Neural cell (in vitro differentiated cells): Measurements from ENCODE around the gene TMEM237. TPM values are rescaled to one million over a fixed set of nuclear protein-coding genes. Genes with fewer than 3 reads are reported as not detected.

Experiments used
- H2AFZ ChIP-seq: fragments of 200-600, 300-800 bp; sonication (generic), shearing (Covaris generic); 2 replicates; pipeline ENCODE4 v1.6.0; 2014; ENCODE audit warnings: low read depth, mild to moderate bottlenecking, antibody characterized with exemption, low read length, moderate library complexity
- H3F3A ChIP-seq: fragments of 200-600 bp; shearing (Covaris generic); 2 replicates; pipeline ENCODE4 v1.6.1; 2016; ENCODE audit warnings: mild to moderate bottlenecking, moderate library complexity, mixed read lengths, antibody characterized with exemption, low read length; ENCODE audit not compliant: insufficient read depth, poor library complexity, severe bottlenecking
- H3K27ac ChIP-seq: fragments of 200-600, 300-800 bp; sonication (generic), shearing (Covaris generic); 2 replicates; pipeline ENCODE4 v1.5.1; 2014; ENCODE audit warnings: mild to moderate bottlenecking, low read length, moderate library complexity
- H3K27me3 ChIP-seq: fragments of 300-800, 200-600 bp; sonication (generic), shearing (Covaris generic); 2 replicates; pipeline ENCODE4 v1.6.0; 2014; ENCODE audit warnings: mild to moderate bottlenecking, low read depth, low read length, moderate library complexity; ENCODE audit not compliant: insufficient read depth
- H3K36me3 ChIP-seq: fragments of 300-800, 200-600 bp; sonication (generic), shearing (Covaris generic); 2 replicates; pipeline ENCODE4 v1.5.1; 2014; ENCODE audit warnings: mild to moderate bottlenecking, antibody characterized with exemption, low read length, moderate library complexity; ENCODE audit not compliant: insufficient read depth
- H3K4me2 ChIP-seq: fragments of 300-800, 200-600 bp; sonication (generic), shearing (Covaris generic); 2 replicates; pipeline ENCODE4 v1.6.0; 2014; ENCODE audit warnings: mild to moderate bottlenecking, low read length
- H3K4me3 ChIP-seq: fragments of 300-800, 200-600 bp; sonication (generic), shearing (Covaris generic); 2 replicates; pipeline ENCODE4 v1.5.1; 2014; ENCODE audit warnings: mild to moderate bottlenecking, low read length, moderate library complexity
- H3K79me2 ChIP-seq: fragments of 200-600 bp; shearing (Covaris generic); replicated peaks from 2 replicates; pipeline ENCODE4 v1.6.0; 2014; ENCODE audit warnings: mild to moderate bottlenecking, low read length, moderate library complexity; ENCODE audit not compliant: insufficient read depth
- H3K9ac ChIP-seq: fragments of 300-800, 200-600 bp; sonication (generic), shearing (Covaris generic); 2 replicates; pipeline ENCODE4 v1.6.1; 2016; ENCODE audit warnings: mild to moderate bottlenecking, low read length, mixed read lengths
- H3K9me2 ChIP-seq: fragments of 200-600 bp; shearing (Covaris generic); 2 replicates; pipeline ENCODE4 v1.6.1; 2016; ENCODE audit warnings: mild to moderate bottlenecking, low read length, mixed read lengths; ENCODE audit not compliant: insufficient read depth
- H3K9me3 ChIP-seq: fragments of 200-600, 300-800 bp; sonication (generic), shearing (Covaris generic); 2 replicates; pipeline ENCODE4 v1.6.1; 2016; ENCODE audit warnings: mild to moderate bottlenecking, mixed run types, low read length, moderate library complexity, mixed read lengths
- H4K20me1 ChIP-seq: fragments of 200-600 bp; shearing (Covaris generic); 2 replicates; pipeline ENCODE4 v1.6.1; 2016; ENCODE audit warnings: mild to moderate bottlenecking, mixed run types; ENCODE audit not compliant: insufficient read depth
- CTCF ChIP-seq: fragments of 450-650 bp; IDR thresholded peaks from 2 replicates; pipeline ENCODE4 v1.5.1; 2014; ENCODE audit warnings: antibody characterized with exemption, mild to moderate bottlenecking, moderate library complexity; ENCODE audit not compliant: poor library complexity, severe bottlenecking
- EP300 ChIP-seq: fragments of 450-650 bp; conservative IDR thresholded peaks from 2 replicates; pipeline ENCODE4 v1.6.1; 2014; ENCODE audit warnings: antibody characterized with exemption, mild to moderate bottlenecking, moderate library complexity; ENCODE audit not compliant: poor library complexity, severe bottlenecking
- EZH2 ChIP-seq: fragments of 200-600, 300-800 bp; shearing (Covaris generic), sonication (generic); IDR thresholded peaks from 2 replicates; pipeline ENCODE4 v1.6.1; 2014; ENCODE audit warnings: antibody characterized with exemption, low read length, borderline replicate concordance, mild to moderate bottlenecking; ENCODE audit not compliant: insufficient read depth, poor library complexity, severe bottlenecking
- MXI1 ChIP-seq: fragments of 450-650 bp; conservative IDR thresholded peaks from 2 replicates; pipeline ENCODE4 v1.6.1; 2014; ENCODE audit warnings: antibody characterized with exemption, mild to moderate bottlenecking; ENCODE audit not compliant: poor library complexity, severe bottlenecking
- POLR2AphosphoS5 ChIP-seq: IDR thresholded peaks from 2 replicates; pipeline ENCODE4 v1.6.1; 2012
- RAD21 ChIP-seq: fragments of 450-650 bp; conservative IDR thresholded peaks from 2 replicates; pipeline ENCODE4 v1.6.1; 2014; ENCODE audit warnings: antibody characterized with exemption, mild to moderate bottlenecking, moderate library complexity
- REST ChIP-seq: IDR thresholded peaks from 2 replicates; pipeline ENCODE4 v1.6.1; 2012; ENCODE audit warnings: borderline replicate concordance
- SMC3 ChIP-seq: fragments of 450-650 bp; conservative IDR thresholded peaks from 2 replicates; pipeline ENCODE4 v1.6.1; 2014; ENCODE audit warnings: antibody characterized with exemption, mild to moderate bottlenecking, moderate library complexity; ENCODE audit not compliant: poor library complexity
- TAF1 ChIP-seq: IDR thresholded peaks from 2 replicates; pipeline ENCODE4 v1.6.1; 2012; ENCODE audit warnings: low read depth
- polyA plus RNA-seq: library from polyadenylated mRNA; depleted of rRNA; stranded (reverse); fragments of >200 nt; gene quantifications from 2 replicates; pipeline ENCODE4 v1.2.3, GENCODE V29; 2014

The TMEM237 gene
- polyA plus RNA-seq, 1 donor from 2014 or later: 58.7 TPM

GRCh38 chr2:201579536-201579935 lies 63.8 kb downstream of the TMEM237 start:
- no peak overlapping the region for H3K4me3 ChIP-seq
- no peaks in the 10 kb centered on the region for H3F3A ChIP-seq
- no peaks in the 10 kb centered on the region for H3K27me3 ChIP-seq
- H4K20me1 ChIP-seq: no peaks in the 10 kb centered on the region
- H3K36me3 ChIP-seq: no peaks in the 10 kb centered on the region
- no peak overlapping the region for H3K27ac ChIP-seq
- H3K9me2 ChIP-seq: no peaks in the 10 kb centered on the region
- H3K79me2 ChIP-seq: no peaks in the 10 kb centered on the region
- no peak overlapping the region for H3K9ac ChIP-seq
- H3K9me3 ChIP-seq: no peaks in the 10 kb centered on the region
- no peak overlapping the region for H2AFZ ChIP-seq
- no peak overlapping the region for H3K4me2 ChIP-seq
- no peak for TF ChIP-seq CTCF
- no peak for TF ChIP-seq RAD21

- H4K20me1 ChIP-seq: no peaks in the 10 kb centered on the region
- no peaks in the 10 kb centered on the region for H3K79me2 ChIP-seq
- H3K4me2 ChIP-seq: no peak overlapping the region
- H3K4me3 ChIP-seq: no peak overlapping the region
- no peaks in the 10 kb centered on the region for H3K36me3 ChIP-seq
- H3K9me3 ChIP-seq: no peaks in the 10 kb centered on the region
- no peak overlapping the region for H3K9ac ChIP-seq
- no peaks in the 10 kb centered on the region for H3K9me2 ChIP-seq
- no peaks in the 10 kb centered on the region for H3K27me3 ChIP-seq
- H3K27ac ChIP-seq: no peak overlapping the region
- H3F3A ChIP-seq: no peaks in the 10 kb centered on the region
- TF ChIP-seq TAF1 (no peak), EP300 (no peak), REST (no peak), POLR2AphosphoS5 (no peak), CTCF (no peak), MXI1 (no peak), SMC3 (no peak), RAD21 (no peak), EZH2 (no peak)
- no peak overlapping the region for H2AFZ ChIP-seq
Observed at GRCh38 chr2:201575971-201576370, 67.3 kb downstream of the TMEM237 start.
